HFF-Myc (cell line): ENCODE measurements around the gene TSPAN9.
A peak's percentile ranks its signal among the peaks of the same experiment; 100 is the strongest.

ENCODE experiments used
- DNase-seq: peaks from one replicate; pipeline ENCODE4 v3.0.0-alpha.2; 2011; ENCODE audit warnings: low read depth; ENCODE audit errors: extremely low read depth
- H3K4me3 ChIP-seq: replicated peaks from 2 replicates; pipeline ENCODE4 v1.5.1; 2011; ENCODE audit warnings: low read depth, mild to moderate bottlenecking, control low read depth, low read length
- TF ChIP-seq, protein P1 (sequence below): IDR thresholded peaks from 2 replicates; pipeline ENCODE4 v1.5.1; 2012; ENCODE audit warnings: mild to moderate bottlenecking, low read depth, low read length, control low read depth; ENCODE audit errors: missing control alignments

Gene TSPAN9

DNA sequence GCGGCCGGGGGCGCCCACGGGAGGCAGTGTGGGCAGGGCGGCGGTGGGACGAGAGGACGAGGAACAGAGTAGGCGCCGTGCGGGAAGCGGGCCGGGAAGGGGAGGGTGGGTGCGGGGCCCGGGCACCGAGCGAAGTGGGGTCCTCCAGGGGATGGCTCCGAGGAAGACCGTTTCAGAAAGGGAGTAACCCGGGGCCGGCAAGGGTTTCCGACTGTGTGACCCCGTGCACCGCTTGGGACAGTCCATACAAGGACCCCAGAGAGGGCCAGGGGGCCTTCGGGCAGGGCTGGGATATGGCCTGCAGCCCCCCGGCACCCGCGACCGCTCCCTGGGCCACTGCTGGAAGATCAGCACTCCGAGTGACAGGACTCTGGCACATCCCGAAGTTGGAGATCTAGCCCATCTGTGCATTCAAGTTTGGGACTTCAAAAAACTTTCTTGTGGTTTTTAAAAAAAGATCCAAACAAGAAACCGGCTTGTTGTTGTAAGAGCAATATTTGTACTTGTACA, 448 bp downstream of the TSPAN9 start:
- DNase-seq = no peak
- peak overlapping the region; percentile 68 for H3K4me3 ChIP-seq
- TF ChIP-seq, protein P1, sequence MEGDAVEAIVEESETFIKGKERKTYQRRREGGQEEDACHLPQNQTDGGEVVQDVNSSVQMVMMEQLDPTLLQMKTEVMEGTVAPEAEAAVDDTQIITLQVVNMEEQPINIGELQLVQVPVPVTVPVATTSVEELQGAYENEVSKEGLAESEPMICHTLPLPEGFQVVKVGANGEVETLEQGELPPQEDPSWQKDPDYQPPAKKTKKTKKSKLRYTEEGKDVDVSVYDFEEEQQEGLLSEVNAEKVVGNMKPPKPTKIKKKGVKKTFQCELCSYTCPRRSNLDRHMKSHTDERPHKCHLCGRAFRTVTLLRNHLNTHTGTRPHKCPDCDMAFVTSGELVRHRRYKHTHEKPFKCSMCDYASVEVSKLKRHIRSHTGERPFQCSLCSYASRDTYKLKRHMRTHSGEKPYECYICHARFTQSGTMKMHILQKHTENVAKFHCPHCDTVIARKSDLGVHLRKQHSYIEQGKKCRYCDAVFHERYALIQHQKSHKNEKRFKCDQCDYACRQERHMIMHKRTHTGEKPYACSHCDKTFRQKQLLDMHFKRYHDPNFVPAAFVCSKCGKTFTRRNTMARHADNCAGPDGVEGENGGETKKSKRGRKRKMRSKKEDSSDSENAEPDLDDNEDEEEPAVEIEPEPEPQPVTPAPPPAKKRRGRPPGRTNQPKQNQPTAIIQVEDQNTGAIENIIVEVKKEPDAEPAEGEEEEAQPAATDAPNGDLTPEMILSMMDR = no peak

DNA sequence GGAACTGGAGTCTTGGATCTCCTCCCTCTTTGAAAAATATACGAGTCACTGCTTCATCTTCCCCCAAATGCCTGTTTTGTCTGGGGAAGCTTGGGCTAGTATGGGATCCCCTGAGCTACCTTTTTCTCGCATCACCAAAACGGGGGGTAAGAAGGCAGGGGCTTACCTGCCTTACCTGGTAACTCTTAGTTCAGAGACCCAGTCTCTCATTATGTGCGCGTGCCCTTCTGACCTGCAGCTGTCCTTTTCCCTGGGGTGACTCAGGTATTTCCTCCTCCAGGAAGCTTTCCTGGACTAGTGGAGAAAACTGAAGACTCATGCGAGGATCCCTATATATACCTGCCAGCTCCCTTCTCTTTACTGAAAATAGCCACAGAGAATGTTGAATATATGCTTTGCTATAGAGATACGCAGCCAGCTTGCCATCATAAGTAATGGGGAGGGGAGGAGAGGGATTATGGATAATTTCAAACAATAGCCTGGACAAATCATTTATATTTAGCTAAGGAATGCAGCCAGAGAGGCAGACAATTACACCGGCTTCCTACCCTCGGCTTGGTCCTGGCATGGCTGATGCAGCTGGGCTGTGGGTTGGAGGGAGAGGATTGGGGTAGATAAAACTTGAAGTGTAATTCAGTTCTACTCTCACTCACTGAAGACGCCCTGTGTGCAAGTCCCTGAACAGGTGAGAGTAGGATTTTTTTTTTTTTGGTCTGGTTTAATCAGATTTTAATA, 1.1 kb downstream of the TSPAN9 start:
- H3K4me3 ChIP-seq = peak overlapping the region; percentile 68
- DNase-seq = no peak
- TF ChIP-seq, protein P1 = no peak

DNA sequence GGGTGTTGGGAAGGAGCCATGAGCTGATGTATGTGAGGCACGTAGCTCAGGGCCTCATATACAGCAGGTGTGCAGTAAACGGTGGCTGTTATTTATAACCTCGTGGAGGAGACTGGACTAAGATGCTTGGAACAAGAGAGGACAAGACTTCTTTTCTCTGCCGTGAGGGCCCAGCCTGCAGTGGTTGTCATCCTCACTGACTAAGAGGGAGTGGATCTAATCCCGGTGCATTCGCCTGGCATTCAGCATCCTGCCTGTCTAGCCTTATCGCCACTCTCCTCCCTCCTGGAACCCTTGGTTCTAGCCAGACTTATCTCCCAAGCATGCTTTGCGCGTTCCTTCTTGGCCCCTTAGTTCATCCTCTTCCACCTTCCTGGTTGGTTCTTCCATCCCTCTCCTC, 3.9 kb downstream of the TSPAN9 start:
- no peak overlapping the region for H3K4me3 ChIP-seq
- no peak for DNase-seq
- TF ChIP-seq, protein P1 = no peak

GRCh38 chr12:3081886-3082285, 4.7 kb downstream of the TSPAN9 start:
- TF ChIP-seq, protein P1 = no peak
- no peak for DNase-seq

GRCh38 chr12:3083241-3083920, 6.2 kb downstream of the TSPAN9 start:
- H3K4me3 ChIP-seq = no peak overlapping the region
- TF ChIP-seq, protein P1 = no peak
- no peak for DNase-seq

More at GRCh38 chr12:3081886-3082285, 4.7 kb downstream of the TSPAN9 start:
- H3K4me3 ChIP-seq = no peak overlapping the region

- DNase-seq = no peak
These were observed 6.8 kb downstream of the TSPAN9 start for GRCh38 chr12:3083921-3084347.

More at GRCh38 chr12:3083921-3084347, 6.8 kb downstream of the TSPAN9 start:
- TF ChIP-seq, protein P1 = no peak
- no peak overlapping the region for H3K4me3 ChIP-seq
